ENCODE measurements around the gene HTR4.
"Not testable (repeated sequence)": the region's sequence is repeated elsewhere in the genome, so short reads cannot be mapped to it uniquely, and the experiment has no call there.

Gene HTR4

GRCh38 chr5:148482697-148483462 lies 171.4 kb downstream of the HTR4 start:
- Histone ChIP-seq H3K9ac (ENCODE audit: low read length) (no peak overlapping the region), H3K9me3 (ENCODE audit: control insufficient read depth, low read length) (no peaks in the 10 kb centered on the region), H3K4me1 (ENCODE audit: control insufficient read depth, insufficient read depth, low read length) (no peaks in the 10 kb centered on the region), H3K36me3 (ENCODE audit: control insufficient read depth, insufficient read depth, low read length) (no peaks in the 10 kb centered on the region), H3K27me3 (ENCODE audit: control insufficient read depth, insufficient read depth, low read length) (peaks cover 11% of the 10 kb centered on the region), H3K4me3 (ENCODE audit: low read length) (no peak overlapping the region)

DNA sequence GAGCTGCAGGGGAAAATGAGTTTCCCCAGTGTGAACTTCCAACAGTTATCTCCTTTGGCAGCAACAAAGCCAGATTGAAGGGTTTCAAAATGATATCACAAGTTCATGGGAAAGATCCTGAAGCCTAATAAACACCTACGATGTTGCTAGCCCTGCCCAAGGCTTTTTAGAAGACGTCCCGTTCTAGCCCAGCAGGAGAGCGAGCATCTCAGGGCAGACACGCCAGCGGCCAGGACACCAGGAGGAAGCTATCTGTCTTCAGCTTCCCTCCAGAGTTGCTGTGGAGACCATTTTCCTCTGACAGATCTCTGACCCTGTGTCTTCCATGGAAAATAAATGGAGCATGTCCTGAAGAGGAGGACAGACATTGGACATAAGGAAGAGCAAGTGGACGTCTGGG lies 172.1 kb downstream of the HTR4 start:
- H3K9me3 ChIP-seq (ENCODE audit: control insufficient read depth, low read length) = no peaks in the 10 kb centered on the region
- no peaks in the 10 kb centered on the region for H3K36me3 ChIP-seq (ENCODE audit: control insufficient read depth, insufficient read depth, low read length)
- no peaks in the 10 kb centered on the region for H3K4me1 ChIP-seq (ENCODE audit: control insufficient read depth, insufficient read depth, low read length)
- peaks cover 7% of the 10 kb centered on the region for H3K27me3 ChIP-seq (ENCODE audit: control insufficient read depth, insufficient read depth, low read length)
- H3K4me3 ChIP-seq (ENCODE audit: low read length) = no peak overlapping the region
- no peak overlapping the region for H3K9ac ChIP-seq (ENCODE audit: low read length)

DNA sequence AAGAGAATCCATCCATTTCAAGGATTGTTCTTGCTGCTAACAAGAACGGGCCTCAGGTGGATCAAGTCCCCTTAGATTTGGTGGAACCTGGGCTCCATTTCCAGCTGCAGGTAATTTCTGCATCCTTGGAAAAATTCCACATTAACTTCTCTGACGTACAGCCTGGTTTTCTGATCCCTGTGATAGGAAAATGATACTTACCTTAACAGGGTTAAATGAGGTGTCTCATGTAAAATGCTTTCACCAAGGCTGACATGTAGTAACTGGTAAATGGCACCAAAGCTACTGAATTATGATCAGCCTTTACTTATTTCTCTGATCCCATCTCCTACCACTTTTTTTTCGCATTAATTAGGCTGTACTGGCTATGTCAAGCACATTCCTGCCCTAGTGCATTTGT lies 176.9 kb downstream of the HTR4 start:
- Histone ChIP-seq H3K9ac (ENCODE audit: low read length) (no peak overlapping the region), H3K4me3 (ENCODE audit: low read length) (no peak overlapping the region), H3K27me3 (ENCODE audit: control insufficient read depth, insufficient read depth, low read length) (no peaks in the 10 kb centered on the region), H3K4me1 (ENCODE audit: control insufficient read depth, insufficient read depth, low read length) (no peaks in the 10 kb centered on the region), H3K36me3 (ENCODE audit: control insufficient read depth, insufficient read depth, low read length) (no peaks in the 10 kb centered on the region), H3K9me3 (ENCODE audit: control insufficient read depth, low read length) (no peaks in the 10 kb centered on the region)

- no peak overlapping the region for H3K9ac ChIP-seq (ENCODE audit: low read length)
- H3K9me3 ChIP-seq (ENCODE audit: control insufficient read depth, low read length) = no peaks in the 10 kb centered on the region
These were observed 178.0 kb downstream of the HTR4 start for GRCh38 chr5:148476302-148476701.

GRCh38 chr5:148474025-148474511 lies 180.3 kb downstream of the HTR4 start:
- Histone ChIP-seq H3K4me3 (ENCODE audit: low read length) (no peak overlapping the region), H3K27me3 (ENCODE audit: control insufficient read depth, insufficient read depth, low read length) (no peaks in the 10 kb centered on the region), H3K4me1 (ENCODE audit: control insufficient read depth, insufficient read depth, low read length) (no peaks in the 10 kb centered on the region), H3K9ac (ENCODE audit: low read length) (no peak overlapping the region), H3K36me3 (ENCODE audit: control insufficient read depth, insufficient read depth, low read length) (no peaks in the 10 kb centered on the region), H3K9me3 (ENCODE audit: control insufficient read depth, low read length) (no peaks in the 10 kb centered on the region)

More at GRCh38 chr5:148476302-148476701, 178.0 kb downstream of the HTR4 start:
- Histone ChIP-seq H3K36me3 (ENCODE audit: control insufficient read depth, insufficient read depth, low read length) (no peaks in the 10 kb centered on the region), H3K4me1 (ENCODE audit: control insufficient read depth, insufficient read depth, low read length) (no peaks in the 10 kb centered on the region), H3K4me3 (ENCODE audit: low read length) (no peak overlapping the region), H3K27me3 (ENCODE audit: control insufficient read depth, insufficient read depth, low read length) (no peaks in the 10 kb centered on the region)

DNA sequence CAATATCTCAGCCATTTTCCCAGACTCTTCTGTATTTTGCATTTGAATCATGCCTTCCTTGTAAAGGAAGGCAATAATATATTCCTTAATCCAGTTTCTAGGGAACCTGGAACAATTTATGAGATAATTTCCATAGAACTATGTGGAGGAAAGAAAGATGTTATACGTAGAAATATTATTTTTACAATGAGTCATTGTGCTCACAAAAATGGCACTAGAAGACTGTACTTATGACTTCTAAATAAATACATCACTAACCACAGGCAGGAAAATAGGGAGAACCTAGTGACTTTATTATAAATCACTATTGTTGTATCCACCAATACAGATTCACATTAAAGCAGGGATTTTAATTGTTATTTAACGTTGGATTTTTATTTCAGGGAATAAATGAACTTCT lies 182.9 kb downstream of the HTR4 start:
- no peaks in the 10 kb centered on the region for H3K36me3 ChIP-seq (ENCODE audit: control insufficient read depth, insufficient read depth, low read length)
- H3K9me3 ChIP-seq (ENCODE audit: control insufficient read depth, low read length) = no peaks in the 10 kb centered on the region
- no peaks in the 10 kb centered on the region for H3K27me3 ChIP-seq (ENCODE audit: control insufficient read depth, insufficient read depth, low read length)
- H3K9ac ChIP-seq (ENCODE audit: low read length) = no peak overlapping the region
- H3K4me3 ChIP-seq (ENCODE audit: low read length) = no peak overlapping the region
- H3K4me1 ChIP-seq (ENCODE audit: control insufficient read depth, insufficient read depth, low read length) = no peaks in the 10 kb centered on the region

GRCh38 chr5:148469501-148469935 lies 184.8 kb downstream of the HTR4 start:
- Histone ChIP-seq H3K4me1 (ENCODE audit: control insufficient read depth, insufficient read depth, low read length) (no peaks in the 10 kb centered on the region), H3K36me3 (ENCODE audit: control insufficient read depth, insufficient read depth, low read length) (no peaks in the 10 kb centered on the region), H3K9ac (ENCODE audit: low read length) (no peak overlapping the region), H3K4me3 (ENCODE audit: low read length) (no peak overlapping the region), H3K27me3 (ENCODE audit: control insufficient read depth, insufficient read depth, low read length) (no peaks in the 10 kb centered on the region), H3K9me3 (ENCODE audit: control insufficient read depth, low read length) (no peaks in the 10 kb centered on the region)

DNA sequence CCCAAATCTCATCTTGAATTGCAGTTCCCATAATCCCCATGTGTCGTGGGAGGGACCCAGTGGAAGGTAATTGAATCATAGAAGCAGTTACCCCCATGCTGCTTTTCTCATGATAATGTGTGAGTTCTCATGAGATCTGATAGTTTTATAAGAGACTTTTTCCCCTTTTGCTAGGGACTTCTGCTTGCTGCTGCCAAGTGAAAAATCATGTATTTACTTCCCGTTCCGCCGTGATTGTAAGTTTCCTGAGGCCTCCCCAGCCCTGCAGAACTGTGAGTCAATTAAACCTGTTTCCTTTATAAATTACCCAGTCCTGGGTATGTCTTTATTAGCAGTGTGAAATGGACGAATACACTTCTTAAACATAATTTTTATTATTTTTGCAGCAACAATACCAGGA lies 185.6 kb downstream of the HTR4 start:
- H3K4me3 ChIP-seq (ENCODE audit: low read length); H3K4me1 ChIP-seq (ENCODE audit: control insufficient read depth, insufficient read depth, low read length); H3K27me3 ChIP-seq (ENCODE audit: control insufficient read depth, insufficient read depth, low read length); H3K36me3 ChIP-seq (ENCODE audit: control insufficient read depth, insufficient read depth, low read length); H3K9ac ChIP-seq (ENCODE audit: low read length); H3K9me3 ChIP-seq (ENCODE audit: control insufficient read depth, low read length): not testable (repeated sequence)

DNA sequence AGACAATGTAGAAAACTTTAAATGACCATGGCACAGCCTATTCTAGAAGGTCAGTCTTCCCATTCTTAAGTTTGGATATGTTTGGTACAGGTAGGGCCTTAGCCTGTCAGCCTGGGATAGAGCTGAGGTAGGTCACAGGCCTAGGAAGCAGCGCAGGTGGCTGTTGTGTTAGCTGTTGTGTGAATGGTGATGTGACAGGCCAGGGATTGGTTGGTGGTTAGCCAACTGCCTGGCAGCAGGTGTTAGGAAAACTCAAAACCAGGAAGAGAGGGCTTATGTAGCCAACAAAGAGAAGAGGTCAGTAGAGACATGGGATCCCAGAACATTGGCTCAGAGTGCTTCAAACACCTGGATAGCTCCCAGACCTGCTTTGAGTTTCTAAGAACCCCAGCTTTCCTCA lies 186.4 kb downstream of the HTR4 start:
- Histone ChIP-seq H3K4me1 (ENCODE audit: control insufficient read depth, insufficient read depth, low read length) (no peaks in the 10 kb centered on the region), H3K36me3 (ENCODE audit: control insufficient read depth, insufficient read depth, low read length) (no peaks in the 10 kb centered on the region), H3K9ac (ENCODE audit: low read length) (no peak overlapping the region), H3K4me3 (ENCODE audit: low read length) (no peak overlapping the region), H3K27me3 (ENCODE audit: control insufficient read depth, insufficient read depth, low read length) (no peaks in the 10 kb centered on the region), H3K9me3 (ENCODE audit: control insufficient read depth, low read length) (no peaks in the 10 kb centered on the region)

GRCh38 chr5:148466236-148466580 lies 188.1 kb downstream of the HTR4 start:
- H3K4me3 ChIP-seq (ENCODE audit: low read length) = no peak overlapping the region
- H3K36me3 ChIP-seq (ENCODE audit: control insufficient read depth, insufficient read depth, low read length) = no peaks in the 10 kb centered on the region
- no peaks in the 10 kb centered on the region for H3K4me1 ChIP-seq (ENCODE audit: control insufficient read depth, insufficient read depth, low read length)
- H3K27me3 ChIP-seq (ENCODE audit: control insufficient read depth, insufficient read depth, low read length) = no peaks in the 10 kb centered on the region
- no peaks in the 10 kb centered on the region for H3K9me3 ChIP-seq (ENCODE audit: control insufficient read depth, low read length)
- H3K9ac ChIP-seq (ENCODE audit: low read length) = no peak overlapping the region

DNA sequence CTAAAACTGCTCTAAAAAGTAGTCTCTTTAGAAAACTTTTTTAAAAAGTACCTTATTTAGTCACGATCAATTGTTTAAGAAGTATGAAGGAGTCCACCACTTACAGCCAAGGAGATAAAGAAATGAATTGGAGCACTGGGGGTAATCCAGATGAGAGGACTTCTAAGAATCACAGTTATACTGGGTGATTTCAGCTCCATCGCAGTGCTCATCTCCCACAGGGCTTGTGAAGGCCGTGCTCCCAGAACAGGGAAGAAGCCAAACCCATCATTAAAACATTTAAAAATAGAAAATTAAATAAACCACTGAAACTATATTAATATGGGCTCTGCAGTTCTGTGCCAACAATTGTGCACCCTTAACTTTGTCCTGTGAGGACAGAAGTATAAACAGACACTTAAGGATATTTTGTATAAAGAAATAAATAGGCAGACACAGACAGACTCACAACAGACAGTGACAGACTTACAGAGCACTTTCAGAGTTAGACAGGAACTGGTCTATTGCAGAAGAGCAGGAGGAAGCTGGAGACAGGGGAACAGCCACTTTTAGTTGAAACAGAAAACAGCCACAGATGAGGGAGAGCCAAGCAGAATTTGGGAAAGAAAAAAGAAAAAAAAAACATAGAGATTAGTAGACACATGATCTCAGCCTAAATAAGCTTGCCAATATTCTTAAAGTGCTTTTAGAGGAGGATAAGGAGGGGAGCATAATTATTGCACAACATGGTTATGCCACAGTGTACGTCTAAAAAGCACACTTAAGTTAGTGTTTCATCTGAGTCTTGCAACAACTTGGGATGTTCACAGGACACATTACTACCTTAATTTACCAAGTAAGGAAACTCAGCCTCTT lies 188.7 kb downstream of the HTR4 start:
- Histone ChIP-seq H3K27me3 (ENCODE audit: control insufficient read depth, insufficient read depth, low read length) (no peaks in the 10 kb centered on the region), H3K4me3 (ENCODE audit: low read length) (no peak overlapping the region), H3K4me1 (ENCODE audit: control insufficient read depth, insufficient read depth, low read length) (no peaks in the 10 kb centered on the region), H3K36me3 (ENCODE audit: control insufficient read depth, insufficient read depth, low read length) (no peaks in the 10 kb centered on the region), H3K9ac (ENCODE audit: low read length) (no peak overlapping the region), H3K9me3 (ENCODE audit: control insufficient read depth, low read length) (no peaks in the 10 kb centered on the region)

GRCh38 chr5:148459669-148460068 lies 194.7 kb downstream of the HTR4 start:
- Histone ChIP-seq H3K36me3 (ENCODE audit: control insufficient read depth, insufficient read depth, low read length) (no peaks in the 10 kb centered on the region), H3K27me3 (ENCODE audit: control insufficient read depth, insufficient read depth, low read length) (no peaks in the 10 kb centered on the region), H3K9me3 (ENCODE audit: control insufficient read depth, low read length) (no peaks in the 10 kb centered on the region), H3K4me1 (ENCODE audit: control insufficient read depth, insufficient read depth, low read length) (peaks cover 3% of the 10 kb centered on the region), H3K4me3 (ENCODE audit: low read length) (no peak overlapping the region), H3K9ac (ENCODE audit: low read length) (no peak overlapping the region)

Data from mucosa of stomach (tissue), 1 donor.